ENCODE measurements around the gene BBS1.
A peak's percentile ranks its signal among the peaks of the same experiment; 100 is the strongest.

GRCh38 chr11:66543263-66544107 is 33.0 kb downstream of the BBS1 start:
- TF ChIP-seq POLR2A (IDR thresholded peaks at IDR 0.05), result no peak
- peak in 10 of 11 experiments; percentile 50 to 77 (median 69) for TF ChIP-seq CTCF (IDR thresholded peaks at IDR 0.05 in 8 of 11, conservative IDR thresholded peaks at IDR 0.05 in 3 of 11)
